IMR-90 (cell line): ENCODE data around the gene EME2.

Experiments used
- NFE2L2 ChIP-seq: fragments of 150-350 bp; IDR thresholded peaks from 2 replicates; pipeline ENCODE4 v1.6.1; 2016; ENCODE audit warnings: low read depth, mild to moderate bottlenecking, low read length
- TF ChIP-seq, protein P1 (sequence below): fragments of 150-350 bp; IDR thresholded peaks from 2 replicates; pipeline ENCODE4 v1.6.1; 2017; ENCODE audit warnings: mild to moderate bottlenecking, antibody characterized with exemption, low read length, low read depth
- TF ChIP-seq, protein P2 (sequence below): conservative IDR thresholded peaks from 2 replicates; pipeline ENCODE4 v1.5.1; 2012; ENCODE audit warnings: mild to moderate bottlenecking, low read depth, low read length, improper control_type of control experiment

- TF ChIP-seq, protein P1, sequence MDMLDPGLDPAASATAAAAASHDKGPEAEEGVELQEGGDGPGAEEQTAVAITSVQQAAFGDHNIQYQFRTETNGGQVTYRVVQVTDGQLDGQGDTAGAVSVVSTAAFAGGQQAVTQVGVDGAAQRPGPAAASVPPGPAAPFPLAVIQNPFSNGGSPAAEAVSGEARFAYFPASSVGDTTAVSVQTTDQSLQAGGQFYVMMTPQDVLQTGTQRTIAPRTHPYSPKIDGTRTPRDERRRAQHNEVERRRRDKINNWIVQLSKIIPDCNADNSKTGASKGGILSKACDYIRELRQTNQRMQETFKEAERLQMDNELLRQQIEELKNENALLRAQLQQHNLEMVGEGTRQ = no peak
- TF ChIP-seq, protein P2, sequence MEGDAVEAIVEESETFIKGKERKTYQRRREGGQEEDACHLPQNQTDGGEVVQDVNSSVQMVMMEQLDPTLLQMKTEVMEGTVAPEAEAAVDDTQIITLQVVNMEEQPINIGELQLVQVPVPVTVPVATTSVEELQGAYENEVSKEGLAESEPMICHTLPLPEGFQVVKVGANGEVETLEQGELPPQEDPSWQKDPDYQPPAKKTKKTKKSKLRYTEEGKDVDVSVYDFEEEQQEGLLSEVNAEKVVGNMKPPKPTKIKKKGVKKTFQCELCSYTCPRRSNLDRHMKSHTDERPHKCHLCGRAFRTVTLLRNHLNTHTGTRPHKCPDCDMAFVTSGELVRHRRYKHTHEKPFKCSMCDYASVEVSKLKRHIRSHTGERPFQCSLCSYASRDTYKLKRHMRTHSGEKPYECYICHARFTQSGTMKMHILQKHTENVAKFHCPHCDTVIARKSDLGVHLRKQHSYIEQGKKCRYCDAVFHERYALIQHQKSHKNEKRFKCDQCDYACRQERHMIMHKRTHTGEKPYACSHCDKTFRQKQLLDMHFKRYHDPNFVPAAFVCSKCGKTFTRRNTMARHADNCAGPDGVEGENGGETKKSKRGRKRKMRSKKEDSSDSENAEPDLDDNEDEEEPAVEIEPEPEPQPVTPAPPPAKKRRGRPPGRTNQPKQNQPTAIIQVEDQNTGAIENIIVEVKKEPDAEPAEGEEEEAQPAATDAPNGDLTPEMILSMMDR = no peak
- TF ChIP-seq NFE2L2 = no peak
Measured at GRCh38 chr16:1794908-1795666, 22.5 kb downstream of the EME2 start.
